Renal cortex interstitium (tissue), 15 donors: Measurements from ENCODE around the gene VN1R4. TPM values are rescaled to one million over a fixed set of nuclear protein-coding genes. Genes with fewer than 3 reads are reported as not detected.
"Not testable (repeated sequence)": the region's sequence is repeated elsewhere in the genome, so short reads cannot be mapped to it uniquely, and the experiment has no call there.

Experiments used
- DNase-seq, 11 donors: peaks; one replicate each; pipeline ENCODE4 v3.0.0-alpha.2; 2013; ENCODE audit warnings: low read depth in 9 of 11, low spot score in 4 of 11; ENCODE audit errors: extremely low read depth in 1 of 11
- long read RNA-seq, 16 experiments: transcript quantifications; one replicate each; lab custom pipeline, GENCODE V29; 2026
- polyA plus RNA-seq, 3 donors: library from polyadenylated mRNA; unstranded; fragments of 120-200 nt; gene quantifications; one replicate each; pipeline ENCODE4 v1.2.1, GENCODE V29; 2013; ENCODE audit not compliant: insufficient read length in 3 of 3

Gene VN1R4
- polyA plus RNA-seq, result not detected
- long read RNA-seq, donor 1, result 0 reads
- long read RNA-seq, donor 2, result 0 reads
- long read RNA-seq, donor 3, result 0 reads
- long read RNA-seq, donor 4, result 0 reads
- long read RNA-seq, donor 5, result 0 reads
- long read RNA-seq, donor 6, result 0 reads
- long read RNA-seq, donor 7, result 0 reads
- long read RNA-seq, donor 8, result 0 reads
- long read RNA-seq, donor 9, result 0 reads
- long read RNA-seq, donor 10, result 0 reads
- long read RNA-seq, donor 11, result 0 reads
- long read RNA-seq, donor 12, result 0 reads
- long read RNA-seq, donor 13, result 0 reads
- long read RNA-seq, donor 14, partial matches to known transcripts, result 0 of 1 reads
- long read RNA-seq, donor 14, other reads (novel, unspliced or antisense), result 0 of 1 reads
- long read RNA-seq, donor 15, result 0 reads
- long read RNA-seq, donor 16, result 0 reads

DNA sequence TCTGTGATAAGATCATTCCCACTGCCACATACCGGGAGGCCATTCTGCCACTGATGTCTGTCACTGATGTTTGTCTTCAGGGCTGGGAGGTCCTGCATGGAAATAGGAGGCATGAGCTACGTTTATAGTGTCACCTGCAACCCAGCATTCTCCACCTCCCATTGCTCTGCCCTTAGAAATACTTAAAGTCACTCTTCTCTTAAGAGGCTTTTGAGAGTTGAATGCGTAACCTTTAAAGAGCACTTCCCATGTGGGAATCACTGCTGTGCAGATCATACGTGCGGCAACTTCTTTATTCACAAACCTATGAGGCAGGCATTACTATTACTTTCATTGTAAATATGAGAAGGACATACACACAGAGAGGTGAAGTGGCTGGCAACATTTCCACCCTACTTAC lies at the start of gene VN1R4:
VN1R4 (minus strand) TSS at position 101 of the 400 bp plus-strand sequence; CDS start at position 43, 58 bp downstream.
- DNase-seq, result not testable (repeated sequence)

- DNase-seq, result no peak
Measured at GRCh38 chr19:53311897-53312296, 44.4 kb upstream of the VN1R4 start.

DNA sequence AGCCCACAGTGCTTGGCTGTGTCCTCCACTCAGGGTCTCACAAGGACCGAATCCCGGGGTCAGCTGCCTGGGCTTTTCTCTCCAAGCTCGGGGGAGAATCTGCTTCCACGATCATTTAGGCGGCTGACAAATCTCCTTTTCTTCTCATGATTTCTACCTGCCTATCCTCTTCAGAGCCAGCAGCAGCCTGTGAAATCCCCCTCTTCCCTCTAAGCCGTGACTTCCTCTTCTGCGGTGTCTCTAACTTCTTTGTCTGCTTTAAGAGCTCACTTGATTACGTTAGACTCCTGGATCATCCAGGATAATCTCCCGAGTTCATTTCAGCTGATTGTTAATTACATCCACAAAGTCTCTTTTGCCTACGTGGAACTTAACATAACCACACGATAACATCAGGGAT lies 43.5 kb upstream of the VN1R4 start:
- no peak for DNase-seq

DNA sequence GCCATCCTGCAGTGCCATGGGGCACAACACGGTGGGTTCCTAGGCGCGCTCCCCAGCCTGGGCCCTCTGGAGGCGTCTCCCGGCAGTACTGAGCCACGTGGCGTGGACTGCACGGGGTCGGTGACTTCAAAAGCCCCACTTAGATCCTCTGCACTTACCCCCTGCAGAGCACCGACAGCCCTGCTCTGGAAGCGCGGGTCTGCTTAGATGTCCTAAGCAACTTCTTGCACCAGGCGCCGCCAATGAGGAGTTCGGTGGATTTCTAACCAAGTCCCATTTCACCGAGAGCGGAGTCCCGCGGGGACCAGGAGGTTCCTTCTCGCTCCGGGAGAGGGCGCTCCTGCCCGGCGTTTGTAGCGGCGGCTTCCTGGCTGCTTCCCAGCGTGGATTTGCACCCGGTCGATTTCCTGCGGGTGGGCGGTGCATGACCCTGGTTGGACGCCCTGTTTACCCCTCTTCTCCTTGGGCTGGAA lies 40.9 kb upstream of the VN1R4 start:
- peak in 10 of 11 donors; percentile 15 to 46 (median 28) for DNase-seq

DNA sequence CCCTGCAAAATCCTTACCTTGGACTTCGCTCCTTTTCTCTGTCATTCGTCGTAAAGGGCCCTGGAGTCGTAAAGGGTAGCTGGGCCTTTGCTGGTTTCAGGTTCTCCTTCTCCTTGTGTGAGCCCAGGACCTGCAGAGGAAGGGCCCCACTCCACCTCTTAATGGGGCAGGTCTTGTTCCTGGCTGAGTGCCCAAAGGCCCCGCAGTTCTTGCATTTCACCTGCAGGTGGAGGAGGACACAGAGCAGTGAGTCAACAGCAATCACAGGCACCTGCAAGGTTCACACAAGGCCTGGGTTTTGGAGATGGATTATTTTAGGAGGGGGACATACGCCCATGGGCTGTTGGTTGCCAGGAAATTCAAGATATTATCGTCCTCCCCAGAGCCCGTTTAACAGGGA lies 33.8 kb upstream of the VN1R4 start:
- not testable (repeated sequence) for DNase-seq

DNA sequence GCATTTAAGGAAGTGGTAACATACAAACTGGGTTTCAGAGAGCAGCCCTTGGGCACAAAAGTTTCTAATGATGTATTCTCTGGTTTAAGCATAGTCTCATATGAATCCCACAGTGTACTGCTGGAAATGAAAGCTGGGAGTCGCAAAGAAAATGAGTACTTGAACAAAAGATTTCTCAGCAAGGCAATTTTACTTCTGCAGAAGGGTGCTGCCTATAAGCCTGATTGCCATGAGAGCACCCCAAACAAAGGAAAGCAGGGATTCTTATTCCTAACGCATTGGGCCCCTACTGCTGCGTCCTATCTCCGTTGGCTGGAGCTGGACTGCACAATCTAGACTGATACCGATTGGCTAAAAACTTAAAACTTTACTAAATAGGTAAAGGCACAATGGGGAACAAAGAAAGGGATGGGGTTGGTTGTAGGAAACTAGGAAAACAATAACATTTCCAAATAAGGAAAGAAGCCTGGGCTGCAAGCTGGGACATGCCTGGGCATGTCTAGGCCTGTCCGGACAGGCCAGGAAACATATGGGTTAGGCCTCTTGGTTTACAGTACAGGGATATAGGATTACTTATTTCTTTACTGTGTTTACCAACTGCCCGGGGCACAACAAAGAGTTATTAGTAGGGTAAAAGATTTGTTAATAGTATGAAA lies 27.4 kb upstream of the VN1R4 start:
- no peak for DNase-seq

- DNase-seq, result no peak
Measured at GRCh38 chr19:53290758-53291549, 23.4 kb upstream of the VN1R4 start.

DNA sequence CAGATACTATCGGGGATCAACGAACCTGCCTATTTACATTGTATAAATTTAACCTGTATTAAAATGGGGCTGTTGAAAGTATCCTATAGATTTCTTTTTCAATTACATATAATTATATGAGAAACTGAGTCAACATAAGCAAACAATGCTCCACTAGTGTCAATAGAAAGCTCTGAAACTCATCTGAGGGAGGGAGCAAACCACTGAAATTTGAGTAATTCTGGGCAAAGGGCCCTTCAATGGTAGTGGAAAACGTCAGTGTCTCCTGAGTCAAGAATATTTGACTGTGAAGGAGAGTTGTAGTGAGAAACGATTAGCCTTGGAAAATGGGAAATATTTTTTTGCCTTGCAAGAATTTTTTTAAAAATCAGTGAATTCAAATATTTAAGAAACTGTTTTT lies 17.6 kb upstream of the VN1R4 start:
- no peak for DNase-seq

GRCh38 chr19:53281947-53282346 lies 14.4 kb upstream of the VN1R4 start:
- peak in 1 of 11 donors; percentile 0 for DNase-seq

GRCh38 chr19:53275480-53275879 lies 8.0 kb upstream of the VN1R4 start:
- no peak for DNase-seq

DNA sequence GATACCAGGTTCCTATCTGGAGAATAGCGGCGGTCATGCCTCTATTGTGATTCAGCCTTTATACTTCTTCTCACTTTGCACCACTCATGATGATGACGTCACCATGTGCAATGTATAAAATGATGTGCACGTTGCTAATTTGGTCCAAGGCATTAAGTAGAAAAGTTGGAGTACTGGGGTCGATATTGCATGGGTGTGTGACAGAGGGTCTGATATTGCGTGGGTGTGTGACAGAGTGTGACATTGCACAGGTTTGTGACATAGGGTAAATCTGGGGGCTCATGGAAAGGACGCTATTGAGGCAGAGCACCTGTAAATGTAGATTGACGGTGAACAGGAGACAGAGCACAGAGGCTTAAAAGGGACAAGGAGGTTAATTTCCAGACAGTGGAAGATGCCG lies 4.5 kb upstream of the VN1R4 start:
- no peak for DNase-seq

DNA sequence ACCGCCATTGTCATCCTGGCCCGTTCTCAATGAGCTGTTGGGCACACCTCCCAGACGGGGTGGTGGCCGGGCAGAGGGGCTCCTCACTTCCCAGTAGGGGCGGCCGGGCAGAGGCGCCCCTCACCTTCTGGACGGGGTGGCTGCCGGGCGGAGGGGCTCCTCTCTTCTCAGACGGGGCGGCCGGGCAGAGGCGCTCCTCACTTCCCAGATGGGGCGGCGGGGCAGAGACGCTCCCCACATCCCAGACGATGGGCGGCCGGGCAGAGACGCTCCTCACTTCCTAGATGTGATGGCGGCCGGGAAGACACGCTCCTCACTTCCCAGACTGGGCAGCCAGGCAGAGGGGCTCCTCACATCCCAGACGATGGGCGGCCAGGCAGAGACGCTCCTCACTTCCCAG lies 2.3 kb upstream of the VN1R4 start:
- DNase-seq, result not testable (repeated sequence)

DNA sequence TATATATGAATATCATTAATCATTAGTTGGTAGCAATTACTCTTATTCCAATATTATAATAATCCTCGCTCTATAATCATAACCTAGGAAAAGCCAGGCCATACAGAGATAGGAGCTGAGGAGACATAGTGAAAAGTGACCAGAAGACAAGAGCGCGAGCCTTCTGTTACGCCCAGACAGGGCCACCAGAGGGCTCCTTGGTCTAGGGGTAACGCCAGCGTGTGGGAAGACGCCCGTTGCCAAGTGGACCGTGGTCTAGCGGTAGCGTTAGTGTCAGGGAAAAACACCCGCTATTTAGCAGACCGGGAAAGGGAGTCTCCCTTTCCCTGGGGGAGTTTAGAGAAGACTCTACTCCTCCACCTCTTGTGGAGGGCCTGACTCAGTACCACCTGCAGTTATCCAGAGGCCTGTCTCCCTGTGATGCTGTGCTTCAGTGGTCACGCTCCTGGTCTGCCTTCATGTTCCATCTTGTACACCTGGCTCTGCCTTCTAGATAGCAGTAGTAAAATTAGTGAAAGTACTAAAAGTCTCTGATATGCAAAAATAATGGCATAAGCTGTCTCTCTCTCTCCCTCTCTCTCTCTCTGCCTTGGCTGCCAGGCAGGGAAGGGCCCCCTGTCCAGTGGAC lies 9.7 kb downstream of the VN1R4 start, which contains the start of gene VN1R2:
VN1R2 (plus strand) TSS at position 578 of the 628 bp plus-strand sequence. CDS start 84 bp downstream, outside the sequence.
- not testable (repeated sequence) for DNase-seq

DNA sequence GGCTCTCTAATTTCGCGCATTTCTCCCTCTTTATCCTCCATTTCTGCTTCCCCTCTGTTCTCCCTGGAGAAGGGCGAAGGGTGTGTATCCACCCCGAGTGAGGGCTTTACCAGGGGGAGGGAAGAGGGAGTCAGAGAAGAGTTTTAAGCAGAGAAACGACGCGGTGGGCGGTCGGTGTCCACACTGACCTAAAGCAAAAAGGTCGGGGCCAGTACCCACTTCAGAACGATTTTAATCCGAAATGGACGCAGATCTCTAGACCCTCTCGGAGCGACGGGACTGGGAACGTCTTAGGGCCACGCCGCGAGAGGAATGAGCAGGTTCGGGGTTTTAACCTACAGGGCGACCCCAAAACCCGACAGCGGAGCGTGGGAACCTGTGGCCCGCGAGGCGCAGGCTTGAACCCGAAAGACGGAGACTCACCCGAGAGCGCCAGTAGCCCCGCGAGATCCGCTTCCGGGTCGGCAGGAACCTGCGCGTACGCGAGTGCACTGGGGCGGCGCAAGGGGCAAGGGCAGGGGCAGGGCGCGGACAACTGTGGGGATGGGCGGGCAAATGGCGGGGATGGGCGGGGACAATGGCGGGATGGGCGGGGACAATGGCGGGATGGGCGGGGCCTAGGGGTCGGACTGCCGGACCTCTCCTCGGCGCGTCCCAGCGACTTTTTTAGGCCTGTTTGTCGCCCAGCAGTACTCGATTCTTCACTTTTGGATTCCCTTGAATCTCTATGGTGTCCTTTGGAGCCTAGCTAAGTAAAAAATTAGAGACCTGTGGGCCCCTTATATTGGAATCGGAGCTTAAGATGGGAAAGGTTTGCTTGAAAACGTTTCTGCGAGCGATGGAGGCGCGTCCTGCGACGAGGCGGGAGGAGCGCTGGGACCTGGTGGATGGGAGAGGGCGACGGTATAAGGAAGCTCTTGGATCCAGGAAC lies 12.8 kb downstream of the VN1R4 start, which contains the start of gene ZNF677:
ZNF677 (minus strand) TSS at position 463 of the 931 bp plus-strand sequence. CDS start 3,323 bp downstream, outside the sequence.
- peak; percentile 56 to 82 (median 76) for DNase-seq

- no peak for DNase-seq
Measured at GRCh38 chr19:53246498-53246897, 21.0 kb downstream of the VN1R4 start.

- no peak for DNase-seq
Measured at GRCh38 chr19:53237114-53237777, 30.3 kb downstream of the VN1R4 start.

DNA sequence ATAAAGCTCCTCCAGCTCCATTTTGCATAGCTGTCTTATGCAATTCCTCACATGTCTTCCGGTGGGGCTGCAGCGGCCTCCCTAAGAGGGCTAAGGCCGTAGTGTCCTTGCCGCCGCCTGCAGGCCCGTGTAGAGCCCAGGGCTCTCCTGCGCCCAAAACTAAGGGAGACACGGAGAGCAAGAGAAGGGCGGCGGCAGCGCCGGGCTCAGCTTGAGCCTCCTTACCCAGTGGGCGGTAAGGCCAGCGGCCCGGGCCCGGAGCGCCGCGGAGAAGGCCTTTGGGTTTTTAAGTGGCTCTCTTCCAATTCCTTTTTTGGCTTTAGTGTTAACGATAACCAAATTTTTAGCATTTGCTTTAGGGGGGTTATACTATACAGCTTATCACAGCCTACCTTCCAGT lies 42.9 kb downstream of the VN1R4 start:
- DNase-seq, result no peak
